GM13977 (cell line): ENCODE measurements around the gene GABBR1.

Experiments
- DNase-seq: peaks from one replicate; pipeline ENCODE4 v3.0.0; 2012; ENCODE audit warnings: low spot score
- in situ Hi-C: fragments of 300-500 bp; cut with MboI; formaldehyde crosslinking; loops from one replicate; pipeline ENCODE4 v1.12.0; 2022; ENCODE audit warnings: low sequenced_read_pairs, low pct_unique_long_range_greater_than_20kb, mixed read lengths, inconsistent platforms; ENCODE audit not compliant: unreplicated experiment
- TF ChIP-seq, protein P1 (sequence below): IDR thresholded peaks from 2 replicates; pipeline ENCODE4 v1.5.1; 2012; ENCODE audit warnings: mild to moderate bottlenecking, control low read depth; ENCODE audit not compliant: insufficient read depth; ENCODE audit errors: extremely low read depth, missing control alignments

GABBR1 gene

DNA sequence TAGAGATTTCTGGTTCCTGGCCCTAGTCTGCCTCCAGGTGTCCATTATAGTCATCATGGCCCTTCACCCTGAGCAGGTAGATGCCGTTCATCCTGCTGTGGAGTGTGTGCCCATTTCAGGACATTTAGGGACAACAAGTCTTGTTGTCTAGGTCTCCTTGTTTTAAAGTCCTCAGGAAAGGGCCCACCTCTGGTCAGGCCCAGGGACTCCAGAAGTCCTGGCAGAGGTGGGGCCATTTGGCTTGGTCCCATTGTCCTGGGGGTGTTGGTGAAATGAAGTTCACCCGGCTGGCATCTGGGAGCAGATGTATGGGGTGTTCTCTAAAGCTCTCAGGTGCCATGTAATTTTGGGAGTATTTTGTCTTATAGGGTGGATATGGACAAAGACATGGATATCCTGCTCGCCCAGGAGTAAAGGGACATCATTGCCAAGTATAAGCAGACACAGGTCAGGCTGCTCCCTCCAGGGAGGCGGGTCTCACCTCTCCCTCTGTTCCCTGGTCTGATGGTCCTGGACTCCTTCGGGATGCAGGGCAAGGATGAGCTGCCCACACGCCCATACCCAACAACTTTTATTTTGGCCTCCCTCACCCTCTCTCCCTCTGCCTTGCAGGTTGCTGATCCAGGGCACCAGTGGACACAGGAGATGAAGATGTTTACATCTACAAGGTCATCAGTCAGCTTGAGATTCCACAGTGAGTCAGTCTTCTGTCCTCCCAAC lies 113.5 kb downstream of the GABBR1 start:
- TF ChIP-seq, protein P1, sequence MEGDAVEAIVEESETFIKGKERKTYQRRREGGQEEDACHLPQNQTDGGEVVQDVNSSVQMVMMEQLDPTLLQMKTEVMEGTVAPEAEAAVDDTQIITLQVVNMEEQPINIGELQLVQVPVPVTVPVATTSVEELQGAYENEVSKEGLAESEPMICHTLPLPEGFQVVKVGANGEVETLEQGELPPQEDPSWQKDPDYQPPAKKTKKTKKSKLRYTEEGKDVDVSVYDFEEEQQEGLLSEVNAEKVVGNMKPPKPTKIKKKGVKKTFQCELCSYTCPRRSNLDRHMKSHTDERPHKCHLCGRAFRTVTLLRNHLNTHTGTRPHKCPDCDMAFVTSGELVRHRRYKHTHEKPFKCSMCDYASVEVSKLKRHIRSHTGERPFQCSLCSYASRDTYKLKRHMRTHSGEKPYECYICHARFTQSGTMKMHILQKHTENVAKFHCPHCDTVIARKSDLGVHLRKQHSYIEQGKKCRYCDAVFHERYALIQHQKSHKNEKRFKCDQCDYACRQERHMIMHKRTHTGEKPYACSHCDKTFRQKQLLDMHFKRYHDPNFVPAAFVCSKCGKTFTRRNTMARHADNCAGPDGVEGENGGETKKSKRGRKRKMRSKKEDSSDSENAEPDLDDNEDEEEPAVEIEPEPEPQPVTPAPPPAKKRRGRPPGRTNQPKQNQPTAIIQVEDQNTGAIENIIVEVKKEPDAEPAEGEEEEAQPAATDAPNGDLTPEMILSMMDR = no peak
- in situ Hi-C loops = no loop called here

DNA sequence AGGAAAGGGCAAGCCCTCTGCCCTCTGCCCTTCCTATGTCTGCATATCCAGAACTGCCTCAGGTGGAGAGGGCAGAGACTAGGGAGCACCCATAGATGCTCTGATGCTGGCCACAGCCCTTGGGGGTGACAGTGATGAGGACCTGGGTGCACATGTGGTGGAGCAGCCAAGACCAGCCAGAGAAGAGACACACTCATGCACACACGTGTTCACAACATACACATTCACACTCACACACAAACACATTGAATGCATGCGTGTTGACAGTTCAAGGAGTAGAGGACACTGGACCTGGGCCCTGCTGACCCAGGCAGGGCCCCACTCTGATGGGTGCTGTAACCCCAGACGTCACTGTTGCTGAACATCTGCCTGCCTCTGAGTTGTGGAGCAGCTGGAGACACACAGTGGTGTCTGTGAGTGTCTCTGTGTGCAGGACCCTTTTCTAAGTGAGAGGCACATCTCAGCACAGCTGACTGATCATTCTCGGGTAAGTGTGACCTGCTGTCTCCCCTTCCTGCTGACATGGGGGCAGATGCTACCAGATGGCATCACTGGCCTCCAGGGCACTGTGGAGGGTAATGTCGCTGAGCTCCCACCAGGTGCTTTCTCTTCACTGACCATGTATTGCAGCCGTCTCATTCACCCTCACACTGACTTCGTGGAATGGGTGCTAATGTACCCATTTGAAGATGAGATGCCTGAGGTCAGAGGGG lies 115.1 kb downstream of the GABBR1 start:
- no peak for DNase-seq

More for the DNA sequence above, 113.5 kb downstream of the GABBR1 start:
- DNase-seq = no peak

DNA sequence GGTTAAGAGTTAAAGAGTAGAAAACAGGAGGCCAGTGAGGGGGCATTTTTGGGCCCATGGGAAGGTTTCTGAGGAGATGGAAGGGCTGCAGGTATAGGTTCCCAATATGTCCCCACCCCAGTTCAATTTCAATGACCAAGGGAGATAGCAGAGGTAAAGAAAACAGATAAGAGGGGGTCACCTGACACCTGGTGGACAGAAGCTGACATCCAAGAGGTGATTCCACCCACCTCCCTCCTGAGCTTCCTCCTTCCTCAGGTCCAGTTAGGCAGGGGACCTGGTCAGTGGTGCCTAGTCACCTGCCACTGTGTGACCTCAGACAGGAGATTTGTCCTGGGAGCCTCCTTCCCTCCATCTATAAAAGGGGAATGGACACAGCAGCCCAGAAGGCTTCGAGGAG lies 115.7 kb downstream of the GABBR1 start:
- in situ Hi-C loops = no loop called here
- no peak for DNase-seq
- TF ChIP-seq, protein P1 = no peak

More for the DNA sequence above, 115.1 kb downstream of the GABBR1 start:
- TF ChIP-seq, protein P1 = no peak
- in situ Hi-C loops = no loop called here

DNA sequence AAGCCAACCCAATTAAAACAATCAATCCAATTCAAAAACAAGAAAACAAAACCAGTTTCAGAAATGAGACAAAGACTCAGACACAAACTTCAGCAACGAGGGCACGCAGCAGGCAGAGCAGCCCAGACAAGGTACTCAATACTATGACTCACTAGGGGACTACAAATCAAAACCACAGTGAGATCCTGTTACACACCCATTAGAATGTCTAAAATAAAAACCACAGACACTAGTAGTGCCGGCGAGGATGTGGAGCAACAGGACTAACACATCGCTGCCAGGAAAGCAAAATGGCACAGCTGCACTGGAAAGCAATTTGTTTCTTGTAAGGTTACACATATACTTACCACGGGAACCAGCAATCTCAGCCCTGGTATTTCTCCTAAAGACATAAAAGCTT lies 116.9 kb downstream of the GABBR1 start:
- TF ChIP-seq, protein P1 = no peak
- DNase-seq = no peak
- in situ Hi-C loops = no loop called here

DNA sequence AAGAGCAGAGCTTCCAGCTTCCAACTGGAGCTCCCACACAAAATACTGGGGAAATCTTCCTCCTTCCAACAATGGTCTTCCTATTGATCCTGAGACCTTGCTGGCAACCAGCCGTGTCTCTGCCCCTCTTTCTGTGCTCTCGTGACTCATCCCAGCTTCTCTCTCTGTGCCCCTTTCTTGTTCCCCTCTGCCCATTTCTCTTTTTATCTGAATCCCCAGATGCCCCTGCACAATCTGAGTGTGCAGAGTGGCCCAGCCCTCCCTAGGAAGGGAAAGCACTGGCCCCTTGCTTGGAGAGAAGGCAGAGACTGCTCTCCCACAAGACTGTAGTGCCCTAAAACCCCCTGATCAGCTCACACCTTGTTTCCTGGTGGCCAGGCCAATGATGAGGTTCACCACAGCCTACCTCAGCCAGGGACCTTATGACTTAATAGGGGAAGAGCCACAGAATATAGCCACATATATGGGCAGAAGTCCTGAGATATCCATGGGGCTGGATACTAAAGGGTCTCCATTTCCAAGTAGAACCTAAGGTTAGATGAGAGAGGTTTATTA lies 122.2 kb downstream of the GABBR1 start:
- TF ChIP-seq, protein P1 = no peak
- in situ Hi-C loops = no loop called here
- no peak for DNase-seq

DNA sequence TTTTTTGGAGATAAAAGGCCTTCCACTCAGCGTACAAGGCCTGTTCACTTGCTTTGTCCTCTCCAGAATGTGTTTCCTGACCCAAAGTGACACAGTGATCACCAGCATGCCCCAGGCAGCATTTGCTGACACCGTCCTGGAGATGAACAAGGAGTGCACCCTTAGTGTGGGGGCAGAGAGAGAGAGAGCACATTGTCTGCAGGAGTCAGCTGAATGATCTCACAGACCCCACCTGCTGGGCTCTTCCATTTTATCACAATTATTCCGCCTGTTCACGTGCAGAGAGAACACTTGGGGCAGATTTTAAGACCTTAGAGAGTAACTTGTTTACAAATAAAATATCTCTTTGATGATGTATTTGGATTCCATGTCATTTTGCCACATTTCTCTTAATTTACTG lies 122.8 kb downstream of the GABBR1 start:
- in situ Hi-C loops = no loop called here
- TF ChIP-seq, protein P1 = no peak
- DNase-seq = no peak
